Testis (tissue), 2 donors: ENCODE measurements around the gene TAAR9.

ENCODE experiments used
- CTCF ChIP-seq, 3 experiments: fragments of 450-650 bp in 2 of 3; fragments of 200-600 bp in 1 of 3; sonication (generic) in 1 of 3; IDR thresholded peaks; one replicate each; pipeline ENCODE4 v1.5.1; 2016 to 2019; ENCODE audit warnings: antibody characterized with exemption in 3 of 3, mild to moderate bottlenecking in 2 of 3, moderate library complexity in 1 of 3
- POLR2A ChIP-seq: fragments of 450-650 bp; IDR thresholded peaks from one replicate; pipeline ENCODE4 v1.6.1; 2017; ENCODE audit warnings: antibody characterized with exemption, mild to moderate bottlenecking, moderate library complexity

- TF ChIP-seq POLR2A (no peak), CTCF (IDR thresholded peaks at IDR 0.05) (no peak)
Observed at GRCh38 chr6:132566404-132566803, 28.3 kb downstream of the TAAR9 start.
